ENCODE results near the gene SNX24. TPM values are rescaled to one million over a fixed set of nuclear protein-coding genes. Genes with fewer than 3 reads are reported as not detected.
A peak's percentile ranks its signal among the peaks of the same experiment; 100 is the strongest.

SNX24 gene
- total and polyA plus RNA-seq, 8 donors: 1.2 to 38.5 (median 20.0) TPM

DNA sequence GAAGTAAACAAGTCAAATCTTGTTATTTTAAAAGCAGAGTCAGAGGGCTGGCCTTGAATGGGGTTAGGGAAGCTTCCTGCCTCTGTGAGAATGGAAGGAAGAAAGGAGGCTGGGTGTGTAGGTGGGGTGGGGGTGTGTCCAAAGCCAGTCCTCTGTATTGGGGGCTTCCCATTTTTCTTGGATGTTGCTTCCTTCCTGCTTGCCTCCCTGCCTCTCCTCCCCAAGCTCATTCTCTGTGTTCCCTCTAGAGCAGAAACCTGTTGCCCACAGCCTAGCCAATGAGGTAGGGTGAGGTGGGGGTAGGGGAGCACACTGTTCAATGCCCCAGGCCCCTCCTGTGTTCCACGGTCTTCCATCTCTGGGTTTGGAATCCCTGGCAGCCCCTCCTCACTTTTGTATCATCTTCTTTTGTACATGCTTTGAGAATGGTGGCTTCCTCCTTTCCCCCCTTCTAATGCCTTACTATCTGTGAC is 39.7 kb downstream of the SNX24 start:
- Histone ChIP-seq H3K4me3 (no peak overlapping the region), H3K27ac (no peak overlapping the region), H3K4me1 (peaks cover 0 to 15% (median 7%) of the 10 kb centered on the region in 4 donors), H3K36me3 (no peaks in the 10 kb centered on the region), H3K27me3 (no peaks in the 10 kb centered on the region), H3K9me3 (no peaks in the 10 kb centered on the region)
- intact Hi-C loops (cut with DNase I; ENCODE audit: low total_unique reads): no loop called here
- no peak for DNase-seq
- 53 to 82% (median 73%) methylated on average over 1 of the region's 1 CpG for WGBS, 5 donors
- TF ChIP-seq POLR2A (IDR thresholded peaks at IDR 0.05) (no peak), POLR2AphosphoS5 (IDR thresholded peaks at IDR 0.05) (no peak), EP300 (IDR thresholded peaks at IDR 0.05) (no peak)
- TF ChIP-seq, protein P1, sequence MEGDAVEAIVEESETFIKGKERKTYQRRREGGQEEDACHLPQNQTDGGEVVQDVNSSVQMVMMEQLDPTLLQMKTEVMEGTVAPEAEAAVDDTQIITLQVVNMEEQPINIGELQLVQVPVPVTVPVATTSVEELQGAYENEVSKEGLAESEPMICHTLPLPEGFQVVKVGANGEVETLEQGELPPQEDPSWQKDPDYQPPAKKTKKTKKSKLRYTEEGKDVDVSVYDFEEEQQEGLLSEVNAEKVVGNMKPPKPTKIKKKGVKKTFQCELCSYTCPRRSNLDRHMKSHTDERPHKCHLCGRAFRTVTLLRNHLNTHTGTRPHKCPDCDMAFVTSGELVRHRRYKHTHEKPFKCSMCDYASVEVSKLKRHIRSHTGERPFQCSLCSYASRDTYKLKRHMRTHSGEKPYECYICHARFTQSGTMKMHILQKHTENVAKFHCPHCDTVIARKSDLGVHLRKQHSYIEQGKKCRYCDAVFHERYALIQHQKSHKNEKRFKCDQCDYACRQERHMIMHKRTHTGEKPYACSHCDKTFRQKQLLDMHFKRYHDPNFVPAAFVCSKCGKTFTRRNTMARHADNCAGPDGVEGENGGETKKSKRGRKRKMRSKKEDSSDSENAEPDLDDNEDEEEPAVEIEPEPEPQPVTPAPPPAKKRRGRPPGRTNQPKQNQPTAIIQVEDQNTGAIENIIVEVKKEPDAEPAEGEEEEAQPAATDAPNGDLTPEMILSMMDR (IDR thresholded peaks at IDR 0.05): no peak

DNA sequence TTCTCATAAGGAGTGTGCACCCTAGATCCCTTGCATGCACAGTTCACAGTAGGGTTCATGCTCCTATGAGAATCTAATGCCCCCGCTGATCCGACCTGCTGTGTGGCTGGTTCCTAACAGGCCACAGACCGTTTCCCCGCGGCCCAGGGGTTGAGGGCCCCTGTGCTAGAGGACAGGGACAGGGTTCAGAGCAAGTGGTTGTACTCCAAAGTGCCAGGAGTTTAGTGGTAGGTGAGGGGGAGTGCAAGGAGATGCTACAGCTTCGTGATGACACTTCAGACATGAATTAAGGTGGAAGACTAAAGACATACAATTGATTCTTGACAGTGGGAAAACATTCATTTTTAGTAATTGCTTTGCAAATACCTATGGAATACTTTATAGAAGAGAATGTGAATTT is 40.5 kb downstream of the SNX24 start:
- 95 to 99% (median 98%) methylated on average over 6 of the region's 6 CpGs for WGBS, 5 donors
- Histone ChIP-seq H3K4me3 (no peak overlapping the region), H3K4me1 (peaks cover 0 to 15% (median 6%) of the 10 kb centered on the region in 4 donors), H3K36me3 (no peaks in the 10 kb centered on the region), H3K9me3 (no peaks in the 10 kb centered on the region), H3K27me3 (no peaks in the 10 kb centered on the region), H3K27ac (no peak overlapping the region)
- no peak for DNase-seq
- intact Hi-C loops (cut with DNase I; ENCODE audit: low total_unique reads): no loop called here
- no peak for TF ChIP-seq POLR2A (IDR thresholded peaks at IDR 0.05)
- TF ChIP-seq POLR2AphosphoS5 (IDR thresholded peaks at IDR 0.05): no peak
- TF ChIP-seq, protein P1 (IDR thresholded peaks at IDR 0.05): no peak

DNA sequence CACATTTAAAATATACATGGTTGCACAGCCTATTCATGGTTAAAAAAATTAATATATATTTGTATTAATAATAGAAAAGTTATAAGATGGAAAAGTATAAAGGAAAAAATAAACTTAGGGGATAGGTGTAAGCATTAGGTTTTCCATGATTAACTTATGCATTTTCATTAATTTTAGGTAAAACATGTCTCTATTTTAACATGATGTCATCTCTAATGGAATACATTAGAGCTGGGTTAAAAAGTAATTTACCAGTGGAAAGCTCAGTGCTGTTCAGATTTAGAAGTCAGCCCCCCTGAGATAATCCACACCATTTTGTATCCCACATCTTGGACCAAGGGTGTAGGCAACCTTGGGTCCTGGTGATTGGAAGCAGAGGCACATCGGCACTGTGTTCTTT is 49.7 kb downstream of the SNX24 start:
- 93 to 100% (median 100%) methylated on average over 1 of the region's 1 CpG for WGBS, 5 donors
- intact Hi-C loops (cut with DNase I; ENCODE audit: low total_unique reads): no loop called here
- Histone ChIP-seq H3K4me3 (no peak overlapping the region), H3K9me3 (no peaks in the 10 kb centered on the region), H3K27ac (no peak overlapping the region), H3K4me1 (no peaks in the 10 kb centered on the region), H3K36me3 (no peaks in the 10 kb centered on the region), H3K27me3 (no peaks in the 10 kb centered on the region)
- no peak for TF ChIP-seq EP300 (IDR thresholded peaks at IDR 0.05)
- TF ChIP-seq POLR2A (IDR thresholded peaks at IDR 0.05): no peak
- TF ChIP-seq, protein P1 (IDR thresholded peaks at IDR 0.05): no peak
- TF ChIP-seq POLR2AphosphoS5 (IDR thresholded peaks at IDR 0.05): no peak
- no peak for DNase-seq

DNA sequence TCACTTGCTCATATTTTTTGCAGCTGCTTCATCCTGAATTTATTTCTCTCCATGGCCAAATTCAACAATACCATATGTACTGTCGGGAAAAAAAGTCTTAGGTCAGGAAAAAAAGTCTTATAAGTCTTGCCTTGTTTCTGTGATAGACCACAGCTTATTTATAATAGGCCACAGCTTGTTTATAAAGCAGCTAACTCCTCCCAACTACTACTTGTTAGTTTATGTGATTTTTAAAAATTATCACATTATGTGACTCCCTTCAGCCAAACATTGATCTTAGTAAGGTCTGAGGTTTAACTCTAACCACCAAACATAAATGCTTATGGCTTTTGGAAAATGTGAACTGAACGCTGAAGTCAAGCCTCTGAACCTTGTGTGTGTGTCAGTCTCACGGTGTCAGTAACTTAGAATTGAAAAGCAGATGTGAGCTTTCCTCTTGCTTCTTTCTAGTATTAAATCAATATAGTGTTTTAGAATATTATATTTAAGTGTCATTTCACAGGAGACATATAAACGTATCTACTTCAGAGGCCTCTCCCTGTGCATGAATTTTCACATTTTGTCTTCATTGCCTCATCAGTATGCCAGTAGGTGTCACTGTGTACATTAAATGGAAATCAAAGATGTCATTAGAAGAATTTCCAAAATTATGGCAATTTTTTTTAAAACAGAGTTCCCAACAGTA is 51.3 kb downstream of the SNX24 start:
- no peaks in the 10 kb centered on the region for H3K9me3 ChIP-seq
- no peak overlapping the region for H3K4me3 ChIP-seq
- H3K27ac ChIP-seq: no peak overlapping the region
- WGBS, 5 donors: 53 to 68% (median 57%) methylated on average over 4 of the region's 4 CpGs
- H3K4me1 ChIP-seq: no peaks in the 10 kb centered on the region
- peak in 1 of 2 donors; percentile 56 for DNase-seq
- no peaks in the 10 kb centered on the region for H3K27me3 ChIP-seq
- TF ChIP-seq EP300 (IDR thresholded peaks at IDR 0.05) (no peak), POLR2AphosphoS5 (IDR thresholded peaks at IDR 0.05) (no peak), POLR2A (IDR thresholded peaks at IDR 0.05) (no peak)
- TF ChIP-seq, protein P1 (IDR thresholded peaks at IDR 0.05): peak in 1 of 7 experiments; percentile 19
- H3K36me3 ChIP-seq: no peaks in the 10 kb centered on the region
- intact Hi-C loops (cut with DNase I; ENCODE audit: low total_unique reads): no loop called here
